Activated T-cell treated with anti-CD3 and anti-CD28 coated beads, Interleukin-2, amount 50 U/mL, for 24 hours (primary cell): ENCODE measurements around the gene MYH14.

ENCODE experiments used
- DNase-seq: peaks from one replicate; pipeline ENCODE4 v3.0.0-alpha.2; 2020
- H3K27ac Mint-ChIP-seq: 2 replicates; pipeline ENCODE4 v1.8.0; 2020; ENCODE audit warnings: mild to moderate bottlenecking, mixed read lengths
- H3K27me3 Mint-ChIP-seq: 2 replicates; pipeline ENCODE4 v1.8.0; 2020; ENCODE audit warnings: mixed read lengths
- H3K36me3 Mint-ChIP-seq: 2 replicates; pipeline ENCODE4 v1.8.0; 2020; ENCODE audit warnings: low read depth, mixed read lengths
- H3K4me1 Mint-ChIP-seq: 2 replicates; pipeline ENCODE4 v1.8.0; 2020; ENCODE audit warnings: low read depth, mixed read lengths
- H3K4me3 Mint-ChIP-seq: 2 replicates; pipeline ENCODE4 v1.8.0; 2020; ENCODE audit warnings: mild to moderate bottlenecking, moderate library complexity, mixed read lengths
- H3K9me3 Mint-ChIP-seq: 2 replicates; pipeline ENCODE4 v1.8.0; 2020; ENCODE audit warnings: mixed read lengths

Gene MYH14

GRCh38 chr19:50178859-50179537, 24.4 kb upstream of the MYH14 start:
- no peak overlapping the region for H3K4me3 Mint-ChIP-seq

GRCh38 chr19:50181121-50181520, 22.3 kb upstream of the MYH14 start:
- no peaks in the 10 kb centered on the region for H3K36me3 Mint-ChIP-seq
- peaks cover 1% of the 10 kb centered on the region for H3K4me1 Mint-ChIP-seq
- no peak overlapping the region for H3K27ac Mint-ChIP-seq
- H3K27me3 Mint-ChIP-seq = peaks cover 22% of the 10 kb centered on the region
- DNase-seq = no peak
- no peak overlapping the region for H3K4me3 Mint-ChIP-seq
- no peaks in the 10 kb centered on the region for H3K9me3 Mint-ChIP-seq

More at GRCh38 chr19:50178859-50179537, 24.4 kb upstream of the MYH14 start:
- Mint-ChIP-seq H3K4me1 (peaks cover 1% of the 10 kb centered on the region), H3K27me3 (peaks cover 32% of the 10 kb centered on the region), H3K36me3 (no peaks in the 10 kb centered on the region), H3K9me3 (no peaks in the 10 kb centered on the region), H3K27ac (no peak overlapping the region)
- no peak for DNase-seq

GRCh38 chr19:50184196-50184595, 19.2 kb upstream of the MYH14 start:
- Mint-ChIP-seq H3K4me3 (no peak overlapping the region), H3K4me1 (peaks cover under 1% of the 10 kb centered on the region), H3K36me3 (no peaks in the 10 kb centered on the region)

GRCh38 chr19:50187937-50188336, 15.5 kb upstream of the MYH14 start:
- H3K4me3 Mint-ChIP-seq = no peak overlapping the region
- H3K4me1 Mint-ChIP-seq = no peaks in the 10 kb centered on the region
- no peak overlapping the region for H3K27ac Mint-ChIP-seq
- H3K9me3 Mint-ChIP-seq = peaks cover 2% of the 10 kb centered on the region
- DNase-seq = no peak
- peaks cover 18% of the 10 kb centered on the region for H3K27me3 Mint-ChIP-seq
- no peaks in the 10 kb centered on the region for H3K36me3 Mint-ChIP-seq

More at GRCh38 chr19:50184196-50184595, 19.2 kb upstream of the MYH14 start:
- Mint-ChIP-seq H3K27me3 (peaks cover 21% of the 10 kb centered on the region), H3K27ac (no peak overlapping the region), H3K9me3 (peaks cover 2% of the 10 kb centered on the region)
- DNase-seq = no peak

GRCh38 chr19:50189331-50189730, 14.1 kb upstream of the MYH14 start:
- Mint-ChIP-seq H3K36me3 (no peaks in the 10 kb centered on the region), H3K27me3 (peaks cover 24% of the 10 kb centered on the region), H3K27ac (no peak overlapping the region), H3K4me1 (no peaks in the 10 kb centered on the region), H3K9me3 (peaks cover 2% of the 10 kb centered on the region), H3K4me3 (no peak overlapping the region)
- no peak for DNase-seq

GRCh38 chr19:50190439-50190891, 13.0 kb upstream of the MYH14 start:
- Mint-ChIP-seq H3K4me1 (no peaks in the 10 kb centered on the region), H3K9me3 (peaks cover 2% of the 10 kb centered on the region), H3K36me3 (no peaks in the 10 kb centered on the region), H3K27me3 (peaks cover 27% of the 10 kb centered on the region), H3K4me3 (no peak overlapping the region), H3K27ac (no peak overlapping the region)
- no peak for DNase-seq

GRCh38 chr19:50191216-50191615, 12.2 kb upstream of the MYH14 start:
- Mint-ChIP-seq H3K27me3 (peaks cover 34% of the 10 kb centered on the region), H3K27ac (no peak overlapping the region), H3K4me1 (no peaks in the 10 kb centered on the region), H3K4me3 (no peak overlapping the region), H3K36me3 (no peaks in the 10 kb centered on the region), H3K9me3 (peaks cover 2% of the 10 kb centered on the region)
- DNase-seq = no peak

- no peaks in the 10 kb centered on the region for H3K4me1 Mint-ChIP-seq
- peaks cover 47% of the 10 kb centered on the region for H3K27me3 Mint-ChIP-seq
- no peak overlapping the region for H3K27ac Mint-ChIP-seq
- no peak overlapping the region for H3K4me3 Mint-ChIP-seq
- H3K9me3 Mint-ChIP-seq = no peaks in the 10 kb centered on the region
- no peak for DNase-seq
- H3K36me3 Mint-ChIP-seq = no peaks in the 10 kb centered on the region
Observed at GRCh38 chr19:50192463-50193211, 10.8 kb upstream of the MYH14 start.

GRCh38 chr19:50195224-50195623, 8.2 kb upstream of the MYH14 start:
- no peak overlapping the region for H3K4me3 Mint-ChIP-seq
- no peaks in the 10 kb centered on the region for H3K9me3 Mint-ChIP-seq
- H3K4me1 Mint-ChIP-seq = no peaks in the 10 kb centered on the region
- H3K27ac Mint-ChIP-seq = no peak overlapping the region
- H3K36me3 Mint-ChIP-seq = no peaks in the 10 kb centered on the region
- peaks cover 52% of the 10 kb centered on the region for H3K27me3 Mint-ChIP-seq
- no peak for DNase-seq

- Mint-ChIP-seq H3K9me3 (no peaks in the 10 kb centered on the region), H3K36me3 (no peaks in the 10 kb centered on the region), H3K27ac (no peak overlapping the region), H3K27me3 (peaks cover 53% of the 10 kb centered on the region), H3K4me1 (no peaks in the 10 kb centered on the region), H3K4me3 (no peak overlapping the region)
- DNase-seq = no peak
Observed at GRCh38 chr19:50196322-50196932, 7.0 kb upstream of the MYH14 start.

- Mint-ChIP-seq H3K27ac (no peak overlapping the region), H3K36me3 (no peaks in the 10 kb centered on the region), H3K4me1 (no peaks in the 10 kb centered on the region), H3K27me3 (peaks cover 61% of the 10 kb centered on the region), H3K9me3 (no peaks in the 10 kb centered on the region), H3K4me3 (no peak overlapping the region)
- no peak for DNase-seq
Observed at GRCh38 chr19:50197348-50197747, 6.1 kb upstream of the MYH14 start.

- Mint-ChIP-seq H3K4me3 (no peak overlapping the region), H3K27ac (no peak overlapping the region), H3K4me1 (no peaks in the 10 kb centered on the region), H3K9me3 (no peaks in the 10 kb centered on the region), H3K27me3 (peaks cover 59% of the 10 kb centered on the region), H3K36me3 (no peaks in the 10 kb centered on the region)
- DNase-seq = no peak
Observed at GRCh38 chr19:50198431-50199258, 4.8 kb upstream of the MYH14 start.

- no peak for DNase-seq
- Mint-ChIP-seq H3K4me1 (peaks cover 2% of the 10 kb centered on the region), H3K9me3 (no peaks in the 10 kb centered on the region), H3K27ac (no peak overlapping the region), H3K36me3 (no peaks in the 10 kb centered on the region), H3K4me3 (no peak overlapping the region), H3K27me3 (peaks cover 61% of the 10 kb centered on the region)
Observed at GRCh38 chr19:50199259-50199555, 4.2 kb upstream of the MYH14 start.

GRCh38 chr19:50202386-50202785, 1.0 kb upstream of the MYH14 start:
- Mint-ChIP-seq H3K36me3 (no peaks in the 10 kb centered on the region), H3K27me3 (peaks cover 65% of the 10 kb centered on the region)
- no peak for DNase-seq

More at GRCh38 chr19:50202386-50202785, 1.0 kb upstream of the MYH14 start:
- Mint-ChIP-seq H3K27ac (no peak overlapping the region), H3K9me3 (no peaks in the 10 kb centered on the region), H3K4me1 (peaks cover 6% of the 10 kb centered on the region), H3K4me3 (no peak overlapping the region)
